NCI-H69 (cell line): Measurements from ENCODE around the gene UBASH3B.

ENCODE experiments used
- DNase-seq: peaks from one replicate; lab custom pipeline; 2025; lab: John Stamatoyannopoulos, UW

UBASH3B gene

DNA sequence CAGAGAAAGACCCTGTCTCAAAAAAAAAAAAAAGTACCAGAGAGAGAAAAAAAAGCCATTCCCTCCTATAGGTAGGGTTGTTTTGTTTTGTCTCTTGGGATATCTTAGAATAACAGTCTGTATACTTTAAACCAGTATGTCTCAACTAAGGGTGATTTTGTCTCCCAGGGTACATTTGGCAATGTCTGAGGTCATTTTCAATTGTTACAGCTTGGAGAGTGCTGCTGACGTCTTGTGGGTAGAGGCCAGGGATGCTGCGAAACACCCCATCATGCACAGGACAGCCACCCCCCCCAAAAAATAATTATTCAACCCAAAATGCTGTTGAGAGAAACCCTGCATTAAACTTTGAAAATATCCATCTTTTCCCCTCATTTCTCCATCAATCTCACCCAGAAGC is 126.7 kb downstream of the UBASH3B start:
- DNase-seq: no peak

DNA sequence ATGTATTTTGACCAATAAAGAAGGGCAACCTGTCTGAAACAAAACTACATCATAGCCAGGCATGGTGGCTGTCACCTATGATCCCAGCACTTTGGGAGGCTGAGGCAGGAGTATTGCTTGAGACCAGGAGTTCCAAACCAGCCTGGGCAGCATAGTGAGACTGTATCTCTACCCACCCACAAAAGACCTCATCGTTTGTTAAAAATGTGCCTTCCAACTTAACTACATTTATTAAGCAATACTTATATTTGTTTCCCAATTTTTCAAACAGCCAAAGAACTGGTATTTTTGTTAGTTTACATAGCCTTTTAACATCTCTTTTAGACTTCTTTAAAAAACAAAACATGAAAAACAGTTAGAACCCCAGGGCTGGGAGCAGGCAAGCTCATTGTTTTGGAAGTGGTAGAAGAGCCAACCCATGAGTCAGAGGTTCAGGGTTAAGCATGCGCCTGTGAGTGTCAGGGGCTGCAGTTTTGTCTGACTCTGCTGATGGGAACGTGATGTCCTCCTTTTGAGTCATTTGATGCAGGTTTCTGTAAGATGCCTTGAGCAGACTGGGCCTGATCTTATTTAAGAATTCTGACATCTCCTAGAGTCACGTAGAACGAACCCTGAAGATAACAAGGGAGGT is 128.9 kb downstream of the UBASH3B start:
- no peak for DNase-seq

GRCh38 chr11:122785031-122785541 is 129.6 kb downstream of the UBASH3B start:
- DNase-seq: peak; percentile 17

- DNase-seq: no peak
These were observed 131.4 kb downstream of the UBASH3B start for GRCh38 chr11:122786896-122787295.

DNA sequence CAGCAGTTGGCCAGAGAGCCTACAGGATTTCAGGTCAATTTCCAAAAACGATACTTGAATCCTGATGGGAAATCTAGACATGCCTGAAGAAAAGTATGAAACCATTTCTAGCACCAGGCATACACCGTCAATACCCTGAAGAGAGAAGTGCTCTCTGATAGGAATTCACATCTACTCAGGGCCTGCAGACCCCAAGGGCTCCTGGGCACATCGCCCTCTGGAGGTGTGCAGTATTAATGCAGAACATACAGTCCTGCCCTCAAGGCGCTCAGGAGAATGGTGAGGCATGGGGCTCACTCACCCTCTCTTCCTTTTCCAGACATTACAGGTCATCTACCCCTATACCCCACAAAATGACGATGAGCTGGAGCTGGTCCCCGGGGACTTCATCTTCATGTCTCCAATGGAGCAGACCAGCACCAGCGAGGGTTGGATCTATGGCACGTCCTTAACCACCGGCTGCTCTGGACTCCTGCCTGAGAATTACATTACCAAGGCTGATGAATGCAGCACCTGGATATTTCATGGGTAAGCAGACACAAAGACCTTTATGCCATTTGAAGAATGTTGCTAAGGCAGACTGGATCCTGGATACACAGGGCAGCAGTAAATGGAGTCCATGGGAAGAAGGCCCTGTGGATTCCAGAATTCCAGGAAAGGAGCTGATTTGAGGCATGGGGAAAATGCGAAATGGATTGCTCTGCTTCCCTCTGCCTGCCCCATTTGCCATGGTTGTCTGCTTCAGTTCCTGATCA is 133.4 kb downstream of the UBASH3B start:
- DNase-seq: no peak

DNA sequence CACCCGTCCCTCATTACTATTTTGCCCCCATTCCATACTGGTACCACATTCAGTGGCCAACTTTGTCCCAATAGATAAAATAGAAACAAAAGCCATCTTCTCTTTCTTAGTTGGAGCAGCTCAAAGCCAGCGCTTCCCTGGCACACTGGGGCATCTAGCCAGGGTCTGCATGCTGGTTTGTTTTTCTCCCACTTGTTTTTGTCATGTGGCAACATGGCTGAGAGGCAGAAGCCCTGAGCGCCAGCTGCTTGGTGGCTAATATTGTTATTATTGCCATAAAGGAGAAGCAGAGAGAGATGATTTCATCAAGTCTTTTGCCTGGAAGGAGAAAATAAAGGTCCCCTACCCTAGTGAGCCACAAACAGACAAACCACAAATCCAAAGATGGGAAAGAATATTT is 134.4 kb downstream of the UBASH3B start:
- DNase-seq: no peak

DNA sequence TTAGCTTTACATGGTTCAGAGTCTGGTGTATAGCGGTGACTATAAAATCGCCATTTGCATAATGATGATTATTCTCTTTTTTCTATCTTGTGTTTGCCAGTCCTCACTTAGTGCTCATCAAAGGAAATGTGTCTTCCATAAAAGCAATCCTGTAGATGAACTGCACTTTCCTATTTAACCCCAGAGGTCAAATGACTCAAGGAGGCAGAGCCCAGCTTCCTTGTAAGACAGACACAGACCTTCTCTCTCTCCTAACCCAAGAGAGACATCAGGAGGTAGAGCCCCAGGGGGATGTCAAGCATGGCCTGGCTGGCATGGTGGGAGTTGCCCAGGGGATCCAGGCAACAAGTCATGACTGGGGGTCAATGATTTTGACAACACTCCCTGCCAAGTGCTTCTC is 135.9 kb downstream of the UBASH3B start:
- DNase-seq: no peak

GRCh38 chr11:122791836-122792235 is 136.3 kb downstream of the UBASH3B start:
- DNase-seq: no peak

GRCh38 chr11:122793515-122793914 is 138.0 kb downstream of the UBASH3B start:
- DNase-seq: no peak

GRCh38 chr11:122795307-122795706 is 139.8 kb downstream of the UBASH3B start:
- DNase-seq: no peak

DNA sequence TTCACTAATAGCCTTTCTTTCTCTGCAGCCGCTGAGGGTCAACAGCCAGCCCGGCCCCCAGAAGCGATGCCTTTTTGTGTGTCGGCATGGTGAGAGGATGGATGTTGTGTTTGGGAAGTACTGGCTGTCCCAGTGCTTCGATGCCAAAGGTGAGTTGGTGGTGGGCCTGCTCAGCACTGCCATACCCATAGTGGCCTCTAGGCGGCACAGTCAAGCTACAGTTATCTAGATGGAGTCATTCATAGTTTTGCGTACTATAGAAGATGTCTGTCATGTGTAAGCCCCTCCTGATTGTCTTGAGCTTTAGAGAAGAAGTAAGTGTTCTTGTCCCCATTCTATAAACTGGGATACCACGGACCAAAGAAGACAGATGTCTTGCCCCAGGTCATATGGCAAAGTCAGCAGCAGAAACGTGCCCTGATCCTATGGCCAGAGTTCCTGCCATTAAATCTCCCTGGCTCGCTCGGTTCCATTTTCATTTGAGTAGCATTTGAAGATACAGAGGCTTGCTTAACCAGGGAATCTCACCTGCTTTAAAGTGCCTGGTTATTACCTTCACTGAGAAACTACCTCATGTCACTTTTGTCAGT is 140.7 kb downstream of the UBASH3B start:
- peak; percentile 52 for DNase-seq

GRCh38 chr11:122797651-122798050 is 142.1 kb downstream of the UBASH3B start:
- DNase-seq: no peak

- no peak for DNase-seq
These were observed 144.0 kb downstream of the UBASH3B start for GRCh38 chr11:122799406-122800105.

- DNase-seq: no peak
These were observed 147.4 kb downstream of the UBASH3B start for GRCh38 chr11:122802876-122803275.

- no peak for DNase-seq
These were observed 147.8 kb downstream of the UBASH3B start for GRCh38 chr11:122803306-122803705.

- DNase-seq: no peak
These were observed 148.2 kb downstream of the UBASH3B start for GRCh38 chr11:122803716-122804115.

DNA sequence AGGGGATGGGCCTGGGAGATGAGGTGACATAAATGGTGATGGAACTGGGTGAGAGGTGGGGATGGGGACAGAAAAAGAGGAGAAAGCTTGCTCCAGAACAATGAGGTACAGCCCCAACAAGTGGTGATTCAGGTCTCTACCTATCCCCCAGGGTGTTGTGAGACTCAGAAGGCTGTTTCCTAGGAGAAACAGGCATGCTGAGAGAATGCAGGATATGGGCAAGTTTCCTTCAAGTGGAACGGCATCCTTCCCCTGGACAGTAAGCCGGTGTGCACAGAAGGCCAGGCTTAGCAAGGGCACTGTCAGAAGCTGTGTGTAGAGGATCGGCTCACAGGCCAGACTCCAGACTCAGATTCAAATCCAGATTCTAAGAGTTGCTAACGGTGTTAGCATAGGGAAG is 148.6 kb downstream of the UBASH3B start:
- DNase-seq: no peak

GRCh38 chr11:122804796-122805195 is 149.3 kb downstream of the UBASH3B start:
- no peak for DNase-seq

DNA sequence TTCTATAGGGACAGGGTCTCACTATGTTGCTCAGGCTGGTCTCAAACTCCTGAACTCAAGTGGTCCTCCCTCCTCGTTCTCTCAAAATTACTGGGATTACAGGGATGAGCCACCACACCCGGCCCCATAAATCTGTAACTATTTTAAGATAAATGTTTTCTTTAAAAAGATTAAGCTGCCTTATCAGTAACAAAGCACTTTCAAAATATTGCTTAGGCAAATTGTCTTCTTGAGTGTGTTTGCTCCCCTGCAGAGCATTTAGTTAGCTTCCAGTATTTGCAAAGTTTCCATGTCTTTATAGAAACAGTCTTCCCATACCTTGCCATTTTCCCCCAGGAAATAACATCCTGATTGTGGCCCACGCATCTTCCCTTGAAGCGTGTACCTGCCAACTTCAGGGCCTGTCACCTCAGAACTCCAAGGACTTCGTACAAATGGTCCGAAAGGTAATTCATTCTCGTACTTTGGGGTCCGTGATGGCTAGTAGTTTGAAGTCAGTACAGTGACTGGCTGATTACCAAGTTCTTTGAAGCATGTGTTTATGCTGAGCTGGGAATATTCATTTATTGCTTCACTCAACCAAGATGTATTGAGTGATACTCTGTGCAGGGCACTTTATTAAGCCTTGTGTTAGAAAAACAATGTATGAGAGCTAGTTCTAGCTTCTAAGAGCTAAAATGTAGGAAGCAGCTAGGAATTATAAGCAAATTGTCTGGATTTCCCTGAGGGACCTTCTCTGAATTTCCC is 152.4 kb downstream of the UBASH3B start:
- no peak for DNase-seq

- DNase-seq: no peak
These were observed 153.0 kb downstream of the UBASH3B start for GRCh38 chr11:122808478-122808869.

DNA sequence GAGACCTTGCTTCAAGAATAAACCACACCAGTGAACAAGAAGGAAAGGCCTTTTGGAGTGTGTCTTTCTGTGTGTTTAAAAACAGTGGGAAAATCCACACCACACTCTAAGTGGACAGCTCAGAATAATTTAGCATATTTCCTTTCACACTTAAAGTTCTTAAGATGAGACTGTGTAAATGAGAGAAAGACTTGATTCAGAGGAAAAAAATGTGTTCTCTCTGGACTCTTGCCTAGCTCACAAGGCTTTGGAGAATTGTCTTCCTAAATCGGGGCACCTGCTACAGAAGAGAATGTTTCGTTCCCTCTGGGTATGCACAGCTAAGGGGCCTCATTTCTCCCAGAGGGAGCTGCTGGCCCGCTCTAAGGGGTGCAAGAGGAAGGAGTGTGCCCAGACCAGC is 154.3 kb downstream of the UBASH3B start:
- no peak for DNase-seq

DNA sequence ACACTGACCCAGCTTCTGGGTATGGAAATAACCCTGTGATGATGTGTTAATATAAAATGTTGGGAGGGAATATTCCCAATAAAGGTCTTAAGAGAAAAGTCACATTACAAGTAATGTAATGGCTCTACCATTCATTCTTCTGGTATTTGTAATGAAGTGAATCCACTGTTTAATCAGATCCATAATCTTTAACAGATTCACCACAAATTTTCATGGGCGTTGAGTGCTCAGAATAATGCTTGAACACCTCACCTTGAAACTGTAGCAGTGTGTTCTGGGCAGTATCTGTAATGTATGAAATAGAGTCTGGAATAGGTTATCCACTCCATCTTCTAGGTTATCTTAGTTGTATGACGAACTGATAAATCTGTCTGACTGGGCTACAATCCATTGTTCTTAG is 156.2 kb downstream of the UBASH3B start:
- DNase-seq: no peak
